GM12878 (cell line): ENCODE results near the gene DLGAP3. TPM values are rescaled to one million over a fixed set of nuclear protein-coding genes. Genes with fewer than 3 reads are reported as not detected.

ENCODE experiments used
- ATAC-seq: fragments of 200-7000 bp; cut with Tn5 transposase; 3 replicates; pipeline ENCODE4 v1.9.1; 2020; ENCODE audit warnings: mild to moderate bottlenecking, moderate library complexity
- BruUV-seq: library from RNA; stranded (reverse); fragments of 400-500 nt; replicated peaks from 2 replicates; lab custom pipeline; 2021; lab: Mats Ljungman, UMichigan
- CTCF ChIA-PET: fragments of 300-600 bp; sonication (Branson Sonifier 250); formaldehyde crosslinking; extraction: SDS; loops from one replicate; lab custom pipeline; 2021; ENCODE audit warnings: inconsistent platforms; lab: Yijun Ruan, JAX
- POLR2A ChIA-PET: fragments of 350-600 bp; formaldehyde crosslinking; extraction: SDS; loops from one replicate; lab custom pipeline; 2021; ENCODE audit warnings: inconsistent platforms; lab: Charles Lee
- RAD21 ChIA-PET: fragments of 300-600 bp; sonication (Branson Sonifier 250); formaldehyde crosslinking; loops from one replicate; lab custom pipeline; 2023; ENCODE audit warnings: antibody characterized with exemption; ENCODE audit not compliant: unreplicated experiment; lab: Charles Lee
- SMC1A ChIA-PET: fragments of 300-600 bp; sonication (Branson Sonifier 250); formaldehyde crosslinking; loops from one replicate; lab custom pipeline; 2023; ENCODE audit not compliant: unreplicated experiment, uncharacterized antibody; lab: Charles Lee
- DNase-seq: peaks from one replicate; pipeline ENCODE4 v3.0.0-alpha.2; 2011; ENCODE audit warnings: low read depth, low spot score
- FAIRE-seq: peaks from 3 replicates; lab custom pipeline; 2011; peaks lifted over from hg19 to GRCh38; lab: Jason Lieb, UNC
- H2AFZ ChIP-seq: 2 replicates; pipeline ENCODE4 v1.6.0; 2011; ENCODE audit warnings: low read depth, low read length, control low read depth; ENCODE audit not compliant: control insufficient read depth
- H3K27ac ChIP-seq: 2 replicates; pipeline ENCODE4 v1.5.1; 2011; ENCODE audit warnings: control low read depth; ENCODE audit not compliant: control insufficient read depth, insufficient read depth
- H3K27me3 ChIP-seq, 2 experiments: replicated peaks in 1 of 2; 2 replicates each; pipeline versions ENCODE4 v1.6.0 to v1.6.1; 2011; ENCODE audit warnings: low read length in 1 of 2; ENCODE audit not compliant: control insufficient read depth in 2 of 2, insufficient read depth in 2 of 2
- H3K36me3 ChIP-seq, 2 experiments: 2 replicates each; pipeline ENCODE4 v1.5.1; 2011; ENCODE audit warnings: low read length in 1 of 2; ENCODE audit not compliant: control insufficient read depth in 2 of 2, insufficient read depth in 2 of 2
- H3K4me1 ChIP-seq: 2 replicates; pipeline ENCODE4 v1.6.1; 2011; ENCODE audit warnings: mild to moderate bottlenecking, low read length, moderate library complexity, mixed read lengths; ENCODE audit not compliant: control insufficient read depth, insufficient read depth
- H3K4me2 ChIP-seq: 2 replicates; pipeline ENCODE4 v1.6.0; 2011; ENCODE audit warnings: control low read depth; ENCODE audit not compliant: control insufficient read depth, insufficient read depth
- H3K4me3 ChIP-seq: fragments of 200-600 bp; sonication (generic); 2 replicates; pipeline ENCODE4 v1.5.1; 2016
- H3K79me2 ChIP-seq: 2 replicates; pipeline ENCODE4 v1.6.0; 2011; ENCODE audit warnings: low read length; ENCODE audit not compliant: control insufficient read depth, insufficient read depth
- H3K9ac ChIP-seq: 2 replicates; pipeline ENCODE4 v1.8.0; 2011; ENCODE audit warnings: low read length, control low read depth, mixed read lengths; ENCODE audit not compliant: control insufficient read depth, insufficient read depth
- H3K9me3 ChIP-seq: replicated peaks from 3 replicates; pipeline ENCODE4 v1.5.1; 2011; ENCODE audit warnings: mild to moderate bottlenecking, low read length; ENCODE audit not compliant: control insufficient read depth, insufficient read depth
- H4K20me1 ChIP-seq: 2 replicates; pipeline ENCODE4 v1.6.0; 2011; ENCODE audit not compliant: control insufficient read depth, insufficient read depth
- CBX5 ChIP-seq: sonication (generic); IDR thresholded peaks from 2 replicates; pipeline ENCODE4 v1.6.1; 2016; ENCODE audit warnings: low read depth, moderate library complexity, mild to moderate bottlenecking, inconsistent platforms
- EZH2 ChIP-seq: IDR thresholded peaks from 2 replicates; pipeline ENCODE4 v1.6.1; 2012; ENCODE audit warnings: low read depth, mild to moderate bottlenecking, control low read depth, inconsistent platforms, low read length, borderline replicate concordance; ENCODE audit not compliant: control insufficient read depth
- IKZF1 ChIP-seq: fragments of 450-650 bp; conservative IDR thresholded peaks from 2 replicates; pipeline ENCODE4 v1.6.1; 2017; ENCODE audit warnings: antibody characterized with exemption, mild to moderate bottlenecking
- MLLT1 ChIP-seq: fragments of 450-650 bp; IDR thresholded peaks from 2 replicates; pipeline ENCODE4 v1.6.1; 2016; ENCODE audit warnings: mild to moderate bottlenecking
- NBN ChIP-seq: fragments of 450-650 bp; IDR thresholded peaks from 2 replicates; pipeline ENCODE4 v1.6.1; 2016
- POLR2AphosphoS2 ChIP-seq: IDR thresholded peaks from 2 replicates; pipeline ENCODE4 v1.6.1; 2011; ENCODE audit warnings: low read depth, mild to moderate bottlenecking, low read length, improper control_type of control experiment, moderate library complexity
- SIN3A ChIP-seq: IDR thresholded peaks from 2 replicates; pipeline ENCODE4 v1.6.1; 2012; ENCODE audit warnings: low read depth, low read length, improper control_type of control experiment
- TCF7 ChIP-seq: IDR thresholded peaks from 2 replicates; pipeline ENCODE4 v1.6.1; 2014; ENCODE audit warnings: antibody characterized with exemption, borderline replicate concordance
- ZNF384 ChIP-seq: IDR thresholded peaks from 2 replicates; pipeline ENCODE4 v1.6.1; 2012; ENCODE audit warnings: low read depth, mild to moderate bottlenecking, low read length, improper control_type of control experiment, borderline replicate concordance
- WGBS: methylation state at CpG from one replicate; pipeline ENCODE4 v1.1.6; 2016; ENCODE audit warnings: low lambda C conversion rate; ENCODE audit not compliant: insufficient replicate concordance, insufficient coverage; ENCODE audit errors: missing lambda C conversion rate; 5-methylcytosine and 5-hydroxymethylcytosine counted together
- in situ Hi-C: fragments of 300-500 bp; cut with MboI; formaldehyde crosslinking; loops from 9 replicates; pipeline ENCODE4 v1.14.3; 2018; ENCODE audit warnings: mixed read lengths
- intact Hi-C: fragments of 100-400 bp; cut with micrococcal nuclease; formaldehyde crosslinking; loops from one replicate; pipeline ENCODE4 v1.14.2; 2022; ENCODE audit not compliant: unreplicated experiment
- polyA plus RNA-seq, 11 experiments: library from polyadenylated mRNA; depleted of rRNA in 4 of 11; unstranded in 6 of 11; stranded (reverse) in 5 of 11; fragments of >200 nt; fragmentation: Nextera tagmentation in 4 of 11; fragmentation: Illumina TruSeq in 1 of 11; extraction: Ambion mirVana in 4 of 11; extraction: Trizol in 1 of 11; gene quantifications; 1 replicate in 1 of 11; 2 replicates in 10 of 11; pipeline versions ENCODE4 v1.2.1 to v1.2.3, GENCODE V29; 2011 to 2016; ENCODE audit warnings: inconsistent platforms in 2 of 11, missing spikeins in 2 of 11, low read depth in 1 of 11
- total RNA-seq, 4 experiments: library from RNA; depleted of rRNA in 3 of 4; stranded (reverse); fragments of >200 nt in 3 of 4; fragmentation: Illumina TruSeq in 1 of 4; extraction: Trizol in 1 of 4; gene quantifications; 2 replicates each; pipeline versions ENCODE4 v1.2.1 to v1.2.3, GENCODE V29; 2013 to 2021
- TF ChIP-seq, protein P1 (sequence below): fragments of 150-350 bp; IDR thresholded peaks from 2 replicates; pipeline ENCODE4 v1.6.1; 2014; ENCODE audit warnings: mild to moderate bottlenecking, low read depth, low read length
- TF ChIP-seq, protein P2 (sequence below): IDR thresholded peaks from 2 replicates; pipeline ENCODE4 v1.6.1; 2011; ENCODE audit warnings: borderline replicate concordance, low read depth, mild to moderate bottlenecking, moderate library complexity, low read length; ENCODE audit not compliant: insufficient read depth, poor library complexity, severe bottlenecking

The DLGAP3 gene
- total and polyA plus RNA-seq, 10 of the 15 experiments (the other 5 are each of a cell fraction or from before 2014, with no cell fraction given): 0.03 to 0.15 (median 0.08) TPM; not detected in 4

DNA sequence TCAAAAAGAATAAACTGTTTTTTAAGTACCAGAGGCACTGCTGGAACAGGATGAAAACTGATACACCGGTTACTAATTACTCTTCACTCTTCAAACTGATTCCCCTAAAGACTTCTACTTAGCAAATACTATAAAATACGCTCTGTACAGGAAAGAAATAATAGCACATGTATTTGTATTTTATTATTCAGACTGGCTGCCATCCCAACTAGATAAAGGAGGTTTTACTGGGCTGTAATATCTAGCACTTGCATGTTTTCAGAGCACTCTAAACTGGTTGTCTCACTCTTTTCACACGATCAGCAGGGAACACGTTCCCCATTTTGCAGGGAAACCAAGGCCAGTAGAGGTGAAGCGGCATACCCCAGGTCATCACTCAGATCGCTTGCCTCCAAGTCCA is 79.1 kb downstream of the DLGAP3 start (continued):
- TF ChIP-seq, protein P1, sequence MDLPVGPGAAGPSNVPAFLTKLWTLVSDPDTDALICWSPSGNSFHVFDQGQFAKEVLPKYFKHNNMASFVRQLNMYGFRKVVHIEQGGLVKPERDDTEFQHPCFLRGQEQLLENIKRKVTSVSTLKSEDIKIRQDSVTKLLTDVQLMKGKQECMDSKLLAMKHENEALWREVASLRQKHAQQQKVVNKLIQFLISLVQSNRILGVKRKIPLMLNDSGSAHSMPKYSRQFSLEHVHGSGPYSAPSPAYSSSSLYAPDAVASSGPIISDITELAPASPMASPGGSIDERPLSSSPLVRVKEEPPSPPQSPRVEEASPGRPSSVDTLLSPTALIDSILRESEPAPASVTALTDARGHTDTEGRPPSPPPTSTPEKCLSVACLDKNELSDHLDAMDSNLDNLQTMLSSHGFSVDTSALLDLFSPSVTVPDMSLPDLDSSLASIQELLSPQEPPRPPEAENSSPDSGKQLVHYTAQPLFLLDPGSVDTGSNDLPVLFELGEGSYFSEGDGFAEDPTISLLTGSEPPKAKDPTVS: no peak
- TF ChIP-seq TCF7 (no peak), NBN (no peak)
- TF ChIP-seq, protein P2, sequence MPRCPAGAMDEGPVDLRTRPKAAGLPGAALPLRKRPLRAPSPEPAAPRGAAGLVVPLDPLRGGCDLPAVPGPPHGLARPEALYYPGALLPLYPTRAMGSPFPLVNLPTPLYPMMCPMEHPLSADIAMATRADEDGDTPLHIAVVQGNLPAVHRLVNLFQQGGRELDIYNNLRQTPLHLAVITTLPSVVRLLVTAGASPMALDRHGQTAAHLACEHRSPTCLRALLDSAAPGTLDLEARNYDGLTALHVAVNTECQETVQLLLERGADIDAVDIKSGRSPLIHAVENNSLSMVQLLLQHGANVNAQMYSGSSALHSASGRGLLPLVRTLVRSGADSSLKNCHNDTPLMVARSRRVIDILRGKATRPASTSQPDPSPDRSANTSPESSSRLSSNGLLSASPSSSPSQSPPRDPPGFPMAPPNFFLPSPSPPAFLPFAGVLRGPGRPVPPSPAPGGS: no peak

GRCh38 chr1:34847094-34847493 is 82.4 kb downstream of the DLGAP3 start:
- peaks cover 0 to 6% of the 10 kb centered on the region in 2 experiments; a peak in 1 of 4 replicates for H3K36me3 ChIP-seq
- intact Hi-C loops: no loop called here
- no peak for ATAC-seq
- ChIA-PET SMC1A (no interaction called here), RAD21 (no interaction called here), CTCF (interaction anchor here (0.6 kb wide), 2 partner anchors 60 to 474 kb away, joined by 3 read pairs; no protein-coding TSS in a partner anchor), POLR2A (no interaction called here)
- H3K27ac ChIP-seq: no peak overlapping the region
- H3K9me3 ChIP-seq: no peaks in the 10 kb centered on the region
- DNase-seq: no peak
- in situ Hi-C loops: no loop called here
- WGBS: 86% methylated on average over 7 of the region's 7 CpGs
- no peaks in the 10 kb centered on the region for H3K79me2 ChIP-seq
- TF ChIP-seq IKZF1 (no peak), MLLT1 (no peak), ZNF384 (no peak), SIN3A (no peak), EZH2 (no peak), CBX5 (no peak), POLR2AphosphoS2 (no peak)
- TF ChIP-seq, protein P2: no peak
- H2AFZ ChIP-seq: no peak overlapping the region
- no peaks in the 10 kb centered on the region; the same call in 1 of the 2 replicates for H4K20me1 ChIP-seq
- no peaks in the 10 kb centered on the region for H3K27me3 ChIP-seq
- no peak for FAIRE-seq
- no TSS peak for BruUV-seq
- no peak overlapping the region for H3K9ac ChIP-seq
- H3K4me1 ChIP-seq: no peaks in the 10 kb centered on the region
- no peak overlapping the region for H3K4me2 ChIP-seq
- no peak overlapping the region for H3K4me3 ChIP-seq
